Transverse colon (tissue), 3 donors: ENCODE results near the gene PCP4.

Experiments
- CTCF ChIP-seq, 5 experiments: fragments of 200-600 bp in 3 of 5; fragments of 450-650 bp in 2 of 5; sonication (generic) in 3 of 5; IDR thresholded peaks; 1 replicate in 2 of 5; 2 replicates in 3 of 5; pipeline ENCODE4 v1.5.1; 2016 to 2017; ENCODE audit warnings: antibody characterized with exemption in 5 of 5, inconsistent platforms in 3 of 5, mild to moderate bottlenecking in 2 of 5, moderate library complexity in 1 of 5
- POLR2A ChIP-seq: fragments of 450-650 bp; IDR thresholded peaks from one replicate; pipeline ENCODE4 v1.6.1; 2016; ENCODE audit warnings: antibody characterized with exemption, mild to moderate bottlenecking, moderate library complexity

GRCh38 chr21:39837861-39838359 lies 29.3 kb upstream of the PCP4 start:
- TF ChIP-seq CTCF (IDR thresholded peaks at IDR 0.05) (no peak), POLR2A (no peak)
